Gastroesophageal sphincter (tissue), 4 donors: ENCODE measurements around the gene ANKMY2. TPM values are rescaled to one million over a fixed set of nuclear protein-coding genes. Genes with fewer than 3 reads are reported as not detected.
"Not testable (repeated sequence)": the region's sequence is repeated elsewhere in the genome, so short reads cannot be mapped to it uniquely, and the experiment has no call there.

Experiments used
- ATAC-seq: fragments of 150-250 bp; one replicate; pipeline ENCODE4 v1.9.1; 2016; ENCODE audit warnings: mild to moderate bottlenecking, moderate library complexity
- H3K27ac ChIP-seq, 4 donors: fragments of 200-600 bp; sonication (generic) in 3 of 4; 1 replicate in 3 of 4; 2 replicates in 1 of 4; pipeline ENCODE4 v1.5.1; 2016 to 2019
- H3K27me3 ChIP-seq: fragments of 200-600 bp; sonication (generic); one replicate; pipeline ENCODE4 v1.5.1; 2019
- H3K36me3 ChIP-seq, 2 donors: fragments of 200-600 bp; sonication (generic); one replicate each; pipeline ENCODE4 v1.5.1; 2019; ENCODE audit warnings: control low read depth in 1 of 2
- H3K4me1 ChIP-seq, 3 donors: fragments of 200-600 bp; sonication (generic); 1 replicate in 2 of 3; 2 replicates in 1 of 3; pipeline ENCODE4 v1.5.1; 2016 to 2019; ENCODE audit warnings: control low read depth in 2 of 3
- H3K4me3 ChIP-seq, 2 donors: fragments of 200-600 bp; sonication (generic); one replicate each; pipeline ENCODE4 v1.5.1; 2019; ENCODE audit warnings: mild to moderate bottlenecking in 1 of 2, moderate library complexity in 1 of 2
- H3K9me3 ChIP-seq, 3 donors: fragments of 200-600 bp; sonication (generic); one replicate each; pipeline ENCODE4 v1.5.1; 2017 to 2019; ENCODE audit warnings: control low read depth in 2 of 3
- EP300 ChIP-seq: sonication (generic); formaldehyde crosslinking; IDR thresholded peaks from one replicate; pipeline ENCODE4 v1.6.1; 2017; ENCODE audit warnings: antibody characterized with exemption, mild to moderate bottlenecking
- POLR2A ChIP-seq, 2 donors: fragments of 450-650 bp; IDR thresholded peaks; one replicate each; pipeline ENCODE4 v1.6.1; 2017; ENCODE audit warnings: antibody characterized with exemption in 2 of 2, mild to moderate bottlenecking in 2 of 2, moderate library complexity in 1 of 2
- POLR2AphosphoS5 ChIP-seq: sonication (generic); formaldehyde crosslinking; IDR thresholded peaks from one replicate; pipeline ENCODE4 v1.6.1; 2017; ENCODE audit warnings: antibody characterized with exemption
- WGBS, 2 donors: methylation state at CpG; one replicate each; pipeline ENCODE4 v1.1.5; 2018; ENCODE audit warnings: low coverage in 1 of 2; 5-methylcytosine and 5-hydroxymethylcytosine counted together
- total RNA-seq, 4 donors: library from RNA; depleted of rRNA; stranded (reverse); fragments of >200 nt; gene quantifications; one replicate each; pipeline ENCODE4 v1.1.0, GENCODE V29; 2016
- TF ChIP-seq, protein P1 (sequence below), 4 experiments: fragments of 200-600 bp in 2 of 4; fragments of 450-650 bp in 2 of 4; sonication (generic) in 1 of 4; IDR thresholded peaks; one replicate each; pipeline ENCODE4 v1.5.1; 2017 to 2019; ENCODE audit warnings: antibody characterized with exemption in 4 of 4, mild to moderate bottlenecking in 2 of 4, moderate library complexity in 2 of 4

ANKMY2 gene
- total RNA-seq, 4 donors from 2014 or later = 13.2 to 37.9 (median 25.3) TPM

DNA sequence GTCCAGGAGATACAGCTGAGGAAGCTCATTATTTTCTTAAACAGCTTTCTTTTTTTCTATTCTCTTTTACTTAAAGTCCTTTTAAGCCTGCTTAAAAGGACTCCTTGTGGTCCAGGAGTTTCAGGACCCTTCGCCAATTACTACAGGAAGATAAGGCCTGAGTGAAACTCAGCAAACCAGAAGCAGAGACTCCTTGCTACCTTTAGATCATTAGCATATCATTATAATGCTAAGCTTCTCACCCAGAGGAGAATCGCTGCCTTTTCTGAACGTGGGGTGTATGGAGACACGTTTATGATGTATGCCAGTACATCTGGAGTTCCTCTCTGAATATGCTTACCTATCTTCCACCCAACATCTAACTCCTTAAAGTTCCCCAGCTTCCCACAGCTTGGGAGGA is 47.5 kb downstream of the ANKMY2 start:
- ATAC-seq = no peak
- no peaks in the 10 kb centered on the region for H3K4me1 ChIP-seq
- H3K9me3 ChIP-seq = no peaks in the 10 kb centered on the region
- H3K36me3 ChIP-seq = peaks cover 0 to 51% of the 10 kb centered on the region in 2 donors
- H3K4me3 ChIP-seq = no peak overlapping the region
- 42 to 52% methylated on average over 3 to 4 of the region's 4 CpGs for WGBS, 2 donors
- no peak overlapping the region for H3K27ac ChIP-seq
- TF ChIP-seq, protein P1, sequence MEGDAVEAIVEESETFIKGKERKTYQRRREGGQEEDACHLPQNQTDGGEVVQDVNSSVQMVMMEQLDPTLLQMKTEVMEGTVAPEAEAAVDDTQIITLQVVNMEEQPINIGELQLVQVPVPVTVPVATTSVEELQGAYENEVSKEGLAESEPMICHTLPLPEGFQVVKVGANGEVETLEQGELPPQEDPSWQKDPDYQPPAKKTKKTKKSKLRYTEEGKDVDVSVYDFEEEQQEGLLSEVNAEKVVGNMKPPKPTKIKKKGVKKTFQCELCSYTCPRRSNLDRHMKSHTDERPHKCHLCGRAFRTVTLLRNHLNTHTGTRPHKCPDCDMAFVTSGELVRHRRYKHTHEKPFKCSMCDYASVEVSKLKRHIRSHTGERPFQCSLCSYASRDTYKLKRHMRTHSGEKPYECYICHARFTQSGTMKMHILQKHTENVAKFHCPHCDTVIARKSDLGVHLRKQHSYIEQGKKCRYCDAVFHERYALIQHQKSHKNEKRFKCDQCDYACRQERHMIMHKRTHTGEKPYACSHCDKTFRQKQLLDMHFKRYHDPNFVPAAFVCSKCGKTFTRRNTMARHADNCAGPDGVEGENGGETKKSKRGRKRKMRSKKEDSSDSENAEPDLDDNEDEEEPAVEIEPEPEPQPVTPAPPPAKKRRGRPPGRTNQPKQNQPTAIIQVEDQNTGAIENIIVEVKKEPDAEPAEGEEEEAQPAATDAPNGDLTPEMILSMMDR (IDR thresholded peaks at IDR 0.05) = no peak
- TF ChIP-seq POLR2AphosphoS5 (no peak), POLR2A (IDR thresholded peaks at IDR 0.05) (no peak), EP300 (no peak)
- H3K27me3 ChIP-seq = no peaks in the 10 kb centered on the region

DNA sequence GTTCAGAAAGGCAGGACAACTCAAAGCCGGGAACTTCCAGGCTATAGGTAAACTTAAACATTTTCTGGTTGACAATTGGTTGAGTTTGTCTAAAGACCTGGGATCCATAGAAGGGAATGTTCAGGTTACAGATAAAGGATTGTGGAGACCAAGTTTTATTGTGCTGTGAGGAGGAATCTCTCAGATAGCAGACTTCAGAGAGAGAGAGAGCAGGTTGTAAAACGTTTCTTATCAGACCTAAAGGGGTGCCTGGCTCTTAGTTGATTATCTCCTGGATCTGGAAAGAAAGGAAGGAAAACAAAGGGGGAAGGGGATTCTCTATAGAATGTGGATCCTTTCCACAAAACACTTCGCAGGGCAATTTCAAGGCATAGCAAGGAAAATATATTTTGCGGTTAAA is 50.0 kb downstream of the ANKMY2 start:
- not testable (repeated sequence) for ATAC-seq, H3K27me3 ChIP-seq, H3K4me1 ChIP-seq, H3K9me3 ChIP-seq, H3K27ac ChIP-seq, H3K4me3 ChIP-seq
- H3K36me3 ChIP-seq = peaks cover 0 to 27% of the 10 kb centered on the region in 2 donors
- 73 to 79% methylated on average over 4 of the region's 4 CpGs for WGBS, 2 donors

DNA sequence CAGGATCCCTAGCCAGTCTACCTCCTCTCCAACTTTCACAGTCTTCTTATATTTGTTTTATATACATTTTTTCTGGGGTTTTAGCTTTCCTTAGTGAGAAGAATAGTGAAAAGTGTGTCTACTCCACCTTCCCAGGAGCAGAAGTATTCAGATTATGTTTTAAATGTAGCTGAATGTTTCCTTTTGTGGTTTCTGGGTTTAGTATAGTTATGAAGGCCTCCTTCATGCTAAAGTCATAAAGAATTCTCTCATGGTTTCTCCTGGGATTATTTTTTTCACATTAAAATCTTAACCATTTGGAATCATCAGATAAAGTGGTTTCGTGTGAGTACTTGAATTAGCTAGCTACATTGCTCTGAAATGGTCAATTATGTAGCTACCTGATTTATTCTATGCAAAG is 50.9 kb downstream of the ANKMY2 start:
- 79 to 100% methylated on average over 1 of the region's 1 CpG for WGBS, 2 donors
- no peak overlapping the region for H3K4me3 ChIP-seq
- H3K27ac ChIP-seq = no peak overlapping the region
- H3K36me3 ChIP-seq = peaks cover 0 to 18% of the 10 kb centered on the region in 2 donors
- TF ChIP-seq EP300 (no peak), POLR2A (IDR thresholded peaks at IDR 0.05) (no peak), POLR2AphosphoS5 (no peak)
- TF ChIP-seq, protein P1 (IDR thresholded peaks at IDR 0.05) = no peak
- H3K9me3 ChIP-seq = no peaks in the 10 kb centered on the region
- no peak for ATAC-seq
- no peaks in the 10 kb centered on the region for H3K4me1 ChIP-seq
- H3K27me3 ChIP-seq = no peaks in the 10 kb centered on the region

DNA sequence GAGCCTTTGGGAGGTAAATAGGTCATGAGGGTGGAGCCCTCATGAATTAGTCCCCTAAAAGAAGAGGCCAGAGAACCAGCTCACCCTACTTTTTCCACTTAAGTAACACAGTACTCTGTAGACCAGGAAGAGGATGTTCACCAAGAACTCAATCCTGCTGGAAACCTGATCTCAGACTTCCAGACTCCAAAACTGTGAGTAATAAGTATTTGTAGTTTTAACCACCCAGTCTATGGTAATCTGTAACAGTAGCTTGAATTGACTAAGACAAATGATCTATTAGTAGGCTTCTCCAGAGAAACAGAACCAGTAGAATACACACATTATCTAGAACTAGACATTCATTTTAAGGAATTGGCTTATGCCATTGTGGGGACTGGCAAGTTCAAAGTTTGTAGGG is 51.5 kb downstream of the ANKMY2 start:
- TF ChIP-seq POLR2A (IDR thresholded peaks at IDR 0.05) = no peak
- no peak for TF ChIP-seq POLR2AphosphoS5
- TF ChIP-seq, protein P1 (IDR thresholded peaks at IDR 0.05) = no peak
- no peak for TF ChIP-seq EP300
- no peaks in the 10 kb centered on the region for H3K4me1 ChIP-seq
- H3K9me3 ChIP-seq = no peaks in the 10 kb centered on the region
- no peak overlapping the region for H3K4me3 ChIP-seq
- H3K27ac ChIP-seq = no peak overlapping the region
- H3K36me3 ChIP-seq = peaks cover 0 to 12% of the 10 kb centered on the region in 2 donors
- no peak for ATAC-seq
- H3K27me3 ChIP-seq = no peaks in the 10 kb centered on the region

DNA sequence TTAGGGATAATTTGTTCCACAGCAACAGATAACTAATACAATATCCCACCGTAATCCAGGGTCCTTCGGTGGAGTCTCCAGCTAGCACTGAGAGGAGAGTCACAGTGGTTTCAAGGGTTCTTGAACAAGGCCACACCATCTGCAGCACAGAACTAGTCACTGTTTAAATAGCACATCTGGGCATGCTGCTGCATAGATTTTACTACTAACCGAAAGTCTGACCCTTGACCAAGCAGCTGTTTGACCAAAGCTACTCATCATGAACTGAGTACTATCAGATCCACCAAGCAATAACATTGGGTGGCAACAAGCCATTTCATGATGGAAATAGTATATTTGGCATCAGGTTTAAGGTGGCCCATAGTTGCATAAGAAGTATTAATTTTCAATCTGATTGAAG is 53.2 kb downstream of the ANKMY2 start:
- Histone ChIP-seq H3K4me1 (no peaks in the 10 kb centered on the region), H3K27ac (no peak overlapping the region), H3K4me3 (no peak overlapping the region), H3K9me3 (no peaks in the 10 kb centered on the region), H3K36me3 (no peaks in the 10 kb centered on the region), H3K27me3 (no peaks in the 10 kb centered on the region)
- ATAC-seq = no peak
- TF ChIP-seq POLR2AphosphoS5 = no peak
- TF ChIP-seq POLR2A (IDR thresholded peaks at IDR 0.05) = no peak
- TF ChIP-seq, protein P1 (IDR thresholded peaks at IDR 0.05) = no peak
- no peak for TF ChIP-seq EP300
- WGBS, 2 donors = 63 to 82% methylated on average over 3 of the region's 3 CpGs
